CD4-positive, alpha-beta T cell (primary cell): ENCODE measurements around the gene DYSF. TPM values are rescaled to one million over a fixed set of nuclear protein-coding genes. Genes with fewer than 3 reads are reported as not detected.
A peak's percentile ranks its signal among the peaks of the same experiment; 100 is the strongest.

Source experiments
- ATAC-seq: fragments of 200-7000 bp; cut with Tn5 transposase; one replicate; pipeline ENCODE4 v1.10.0; 2022; ENCODE audit warnings: mild to moderate bottlenecking; ENCODE audit not compliant: poor library complexity
- CTCF ChIA-PET: fragments of 350-600 bp; sonication (Branson Sonifier 250); formaldehyde crosslinking; loops from one replicate; lab custom pipeline; 2021; ENCODE audit warnings: antibody characterized with exemption, inconsistent platforms; lab: Charles Lee
- POLR2A ChIA-PET: fragments of 350-600 bp; sonication (Branson Sonifier 250); formaldehyde crosslinking; loops from one replicate; lab custom pipeline; 2021; ENCODE audit warnings: antibody characterized with exemption, inconsistent platforms; lab: Charles Lee
- DNase-seq, 14 experiments: peaks; one replicate each; pipeline ENCODE4 v3.0.0-alpha.2; 2013 to 2020; ENCODE audit warnings: mixed read lengths in 2 of 14
- H3K27ac ChIP-seq, 2 donors: one replicate each; pipeline versions ENCODE4 v1.5.1 to v1.7.0; 2013; ENCODE audit warnings: low read length in 2 of 2, low read depth in 1 of 2, mild to moderate bottlenecking in 1 of 2
- H3K27me3 ChIP-seq, 2 experiments: 1 replicate in 1 of 2; 2 replicates in 1 of 2; pipeline versions ENCODE4 v1.6.1 to v1.7.0; 2013; ENCODE audit warnings: low read length in 2 of 2, control low read depth in 1 of 2, mild to moderate bottlenecking in 1 of 2, moderate library complexity in 1 of 2; ENCODE audit not compliant: insufficient read depth in 2 of 2, control insufficient read depth in 1 of 2
- H3K36me3 ChIP-seq: one replicate; pipeline ENCODE4 v1.6.1; 2013; ENCODE audit warnings: low read length, control low read depth; ENCODE audit not compliant: insufficient read depth
- H3K4me1 ChIP-seq: one replicate; pipeline ENCODE4 v1.6.1; 2013; ENCODE audit warnings: low read length, control low read depth; ENCODE audit not compliant: insufficient read depth
- H3K4me3 ChIP-seq: one replicate; pipeline ENCODE4 v1.5.1; 2013; ENCODE audit warnings: mild to moderate bottlenecking, low read length, moderate library complexity
- H3K9me3 ChIP-seq, 2 experiments: 1 replicate in 1 of 2; 2 replicates in 1 of 2; pipeline versions ENCODE4 v1.6.1 to v1.7.0; 2013; ENCODE audit warnings: low read length in 2 of 2, mild to moderate bottlenecking in 2 of 2, control low read depth in 1 of 2, moderate library complexity in 1 of 2; ENCODE audit not compliant: control insufficient read depth in 1 of 2, insufficient read depth in 1 of 2
- H3K27ac Mint-ChIP-seq: one replicate; pipeline ENCODE4 v1.8.0; 2020; ENCODE audit warnings: mixed read lengths
- H3K27me3 Mint-ChIP-seq: one replicate; pipeline ENCODE4 v1.8.0; 2021; ENCODE audit warnings: mixed read lengths
- H3K36me3 Mint-ChIP-seq: one replicate; pipeline ENCODE4 v1.8.0; 2021; ENCODE audit warnings: low read depth, mixed read lengths
- H3K4me1 Mint-ChIP-seq: one replicate; pipeline ENCODE4 v1.8.0; 2021; ENCODE audit warnings: low read depth, mixed read lengths
- H3K4me3 Mint-ChIP-seq: one replicate; pipeline ENCODE4 v1.8.0; 2020; ENCODE audit warnings: mild to moderate bottlenecking, mixed read lengths
- H3K9me3 Mint-ChIP-seq: one replicate; pipeline ENCODE4 v1.8.0; 2020; ENCODE audit warnings: mixed read lengths
- intact Hi-C, 2 experiments: fragments of 100-400 bp; cut with DNase I in 1 of 2; cut with micrococcal nuclease in 1 of 2; formaldehyde crosslinking; loops; one replicate each; pipeline versions ENCODE4 v1.15.1 to v1.9.0; 2023 to 2025; cut with DNase I, micrococcal nuclease
- total RNA-seq, 174 experiments: library from RNA in 2 of 174; stranded (reverse) in 2 of 174; gene quantifications; one replicate each; pipeline ENCODE4 v1.2.3 and lab custom pipeline; 2021 to 2026
- TF ChIP-seq, protein P1 (sequence below): fragments of 200-600 bp; IDR thresholded peaks from one replicate; pipeline ENCODE4 v1.8.0; 2022; ENCODE audit warnings: antibody characterized with exemption, mild to moderate bottlenecking

The DYSF gene
- total RNA-seq, 2 experiments from 2014 or later: 0.27 to 0.31 TPM

DNA sequence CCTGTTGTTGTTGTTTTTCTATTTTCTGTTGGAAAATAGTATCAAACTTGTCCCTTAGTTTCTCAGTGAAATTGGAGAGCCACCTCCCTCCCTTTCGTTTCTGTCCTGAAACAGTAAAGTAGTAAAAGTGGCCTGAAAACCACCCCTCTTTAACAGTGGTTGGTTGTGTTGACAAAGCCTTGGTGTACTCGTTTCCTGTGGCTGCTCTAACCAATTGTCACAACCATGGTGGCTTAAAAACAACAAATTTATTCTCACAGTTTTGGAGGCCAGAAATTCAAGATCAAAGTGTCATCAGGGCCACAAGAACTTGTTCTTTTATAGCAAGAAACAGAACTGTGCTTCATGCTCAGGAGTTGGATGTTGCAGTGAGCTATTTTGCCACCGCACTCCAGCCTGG is 4.0 kb upstream of the DYSF start:
- TF ChIP-seq, protein P1, sequence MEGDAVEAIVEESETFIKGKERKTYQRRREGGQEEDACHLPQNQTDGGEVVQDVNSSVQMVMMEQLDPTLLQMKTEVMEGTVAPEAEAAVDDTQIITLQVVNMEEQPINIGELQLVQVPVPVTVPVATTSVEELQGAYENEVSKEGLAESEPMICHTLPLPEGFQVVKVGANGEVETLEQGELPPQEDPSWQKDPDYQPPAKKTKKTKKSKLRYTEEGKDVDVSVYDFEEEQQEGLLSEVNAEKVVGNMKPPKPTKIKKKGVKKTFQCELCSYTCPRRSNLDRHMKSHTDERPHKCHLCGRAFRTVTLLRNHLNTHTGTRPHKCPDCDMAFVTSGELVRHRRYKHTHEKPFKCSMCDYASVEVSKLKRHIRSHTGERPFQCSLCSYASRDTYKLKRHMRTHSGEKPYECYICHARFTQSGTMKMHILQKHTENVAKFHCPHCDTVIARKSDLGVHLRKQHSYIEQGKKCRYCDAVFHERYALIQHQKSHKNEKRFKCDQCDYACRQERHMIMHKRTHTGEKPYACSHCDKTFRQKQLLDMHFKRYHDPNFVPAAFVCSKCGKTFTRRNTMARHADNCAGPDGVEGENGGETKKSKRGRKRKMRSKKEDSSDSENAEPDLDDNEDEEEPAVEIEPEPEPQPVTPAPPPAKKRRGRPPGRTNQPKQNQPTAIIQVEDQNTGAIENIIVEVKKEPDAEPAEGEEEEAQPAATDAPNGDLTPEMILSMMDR: no peak
- Histone ChIP-seq H3K9me3 (peaks cover 0 to 10% of the 10 kb centered on the region in 2 experiments), H3K27ac (no peak overlapping the region), H3K4me3 (no peak overlapping the region), H3K36me3 (no peaks in the 10 kb centered on the region), H3K27me3 (peaks cover 8 to 16% of the 10 kb centered on the region in 2 experiments), H3K4me1 (peaks cover 17% of the 10 kb centered on the region)
- H3K27ac Mint-ChIP-seq: no peak overlapping the region
- no peak overlapping the region for H3K4me3 Mint-ChIP-seq
- CTCF ChIA-PET: no interaction called here
- H3K36me3 Mint-ChIP-seq: no peaks in the 10 kb centered on the region
- DNase-seq (peak in 1 of 14 experiments; percentile 45), ATAC-seq (no peak)
- no peaks in the 10 kb centered on the region for H3K9me3 Mint-ChIP-seq
- POLR2A ChIA-PET: no interaction called here
- intact Hi-C loops: no loop called here
- peaks cover 27% of the 10 kb centered on the region for H3K27me3 Mint-ChIP-seq
- peaks cover 12% of the 10 kb centered on the region for H3K4me1 Mint-ChIP-seq

DNA sequence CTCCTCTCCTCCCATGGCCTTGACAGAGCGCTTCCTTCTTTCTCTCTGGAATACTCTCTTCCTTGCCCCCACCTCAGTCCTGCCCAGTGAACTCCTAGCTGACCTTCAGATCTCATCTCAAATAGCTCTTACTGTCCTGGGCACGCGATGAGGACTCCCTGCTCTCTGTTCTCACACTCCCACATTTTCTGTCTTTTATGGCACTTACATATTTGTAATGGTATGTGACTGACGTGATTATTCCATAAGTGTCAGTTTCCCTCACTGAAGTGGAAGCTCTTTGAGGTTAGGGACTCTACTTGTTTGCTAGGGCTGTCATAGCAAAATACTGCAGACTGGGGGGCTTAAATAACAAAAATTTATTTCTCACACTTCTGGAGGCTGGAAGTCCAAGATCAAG is 1.7 kb upstream of the DYSF start:
- Mint-ChIP-seq H3K36me3 (no peaks in the 10 kb centered on the region), H3K4me1 (peaks cover 16% of the 10 kb centered on the region), H3K27me3 (peaks cover 51% of the 10 kb centered on the region), H3K4me3 (no peak overlapping the region), H3K27ac (no peak overlapping the region), H3K9me3 (no peaks in the 10 kb centered on the region)
- ATAC-seq (no peak), DNase-seq (no peak)
- H3K27me3 ChIP-seq: peaks cover 22 to 28% of the 10 kb centered on the region in 2 experiments
- no peak overlapping the region for H3K4me3 ChIP-seq
- H3K27ac ChIP-seq: no peak overlapping the region
- CTCF ChIA-PET: no interaction called here
- TF ChIP-seq, protein P1: no peak
- peaks cover 0 to 12% of the 10 kb centered on the region in 2 experiments for H3K9me3 ChIP-seq
- intact Hi-C loops: no loop called here
- H3K4me1 ChIP-seq: peaks cover 21% of the 10 kb centered on the region
- POLR2A ChIA-PET: no interaction called here
- no peaks in the 10 kb centered on the region for H3K36me3 ChIP-seq

DNA sequence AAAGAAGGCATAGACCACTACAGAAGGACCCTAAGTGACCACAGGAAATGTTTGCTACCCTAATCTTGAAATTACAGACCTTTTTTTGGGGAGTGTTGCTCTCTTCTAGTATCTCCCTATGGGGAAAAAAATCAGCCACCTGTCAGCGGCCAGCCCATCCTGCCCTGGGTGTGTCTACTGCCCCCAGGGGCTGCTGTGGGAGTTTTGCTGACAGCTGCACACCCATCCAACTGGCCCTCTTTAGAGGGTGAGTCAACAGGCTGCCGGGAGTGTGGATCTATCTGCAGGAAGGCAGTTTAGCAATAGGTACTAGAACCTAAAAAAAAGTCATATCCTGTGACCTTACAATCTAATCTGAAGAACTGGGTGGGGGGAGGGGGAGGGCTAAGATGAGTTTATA is 796 bp upstream of the DYSF start:
- CTCF ChIA-PET: no interaction called here
- no peaks in the 10 kb centered on the region for H3K36me3 Mint-ChIP-seq
- intact Hi-C loops: no loop called here
- TF ChIP-seq, protein P1: no peak
- H3K27me3 ChIP-seq: peaks cover 22 to 28% of the 10 kb centered on the region in 2 experiments
- peaks cover 16% of the 10 kb centered on the region for H3K4me1 Mint-ChIP-seq
- no peaks in the 10 kb centered on the region for H3K9me3 Mint-ChIP-seq
- no peak for ATAC-seq
- H3K4me3 ChIP-seq: no peak overlapping the region
- no peak overlapping the region for H3K27ac Mint-ChIP-seq
- H3K4me3 Mint-ChIP-seq: no peak overlapping the region
- POLR2A ChIA-PET: interaction anchor here (1.0 kb wide), 1 partner anchor 120 kb away, joined by 4 read pairs; no protein-coding TSS in a partner anchor
- H3K36me3 ChIP-seq: no peaks in the 10 kb centered on the region
- H3K27me3 Mint-ChIP-seq: peaks cover 53% of the 10 kb centered on the region
- peaks cover 0 to 12% of the 10 kb centered on the region in 2 experiments for H3K9me3 ChIP-seq
- no peak overlapping the region for H3K27ac ChIP-seq
- H3K4me1 ChIP-seq: peaks cover 21% of the 10 kb centered on the region
- peak in 5 of 14 experiments; percentile 15 to 30 (median 20) for DNase-seq
